ENCODE measurements around the gene C1orf159.
"Not testable (repeated sequence)": the region's sequence is repeated elsewhere in the genome, so short reads cannot be mapped to it uniquely, and the experiment has no call there.

Gene C1orf159

GRCh38 chr1:1079408-1080121, 36.3 kb downstream of the C1orf159 start:
- Histone ChIP-seq H3K27me3 (ENCODE audit: control insufficient read depth, insufficient read depth, low read length) (no peaks in the 10 kb centered on the region), H3K4me3 (ENCODE audit: low read length) (peak overlapping the region; percentile 3; the same call in 1 of the 2 replicates), H3K4me1 (ENCODE audit: control insufficient read depth, insufficient read depth, low read length) (peaks cover 1% of the 10 kb centered on the region; the same call in 1 of the 2 replicates), H3K9me3 (ENCODE audit: control insufficient read depth, insufficient read depth, low read length) (no peaks in the 10 kb centered on the region), H3K36me3 (ENCODE audit: control insufficient read depth, insufficient read depth, low read length) (no peaks in the 10 kb centered on the region; the same call in 1 of the 2 replicates), H3K27ac (ENCODE audit: low read length) (no peak overlapping the region)
- DNase-seq (ENCODE audit: low read depth, low spot score) = no peak
- no CpG with 5 or more reads among the region's 38 CpGs for WGBS (ENCODE audit: insufficient coverage, insufficient read length)

- no CpG with 5 or more reads among the region's 21 CpGs for WGBS (ENCODE audit: insufficient coverage, insufficient read length)
- not testable (repeated sequence) for DNase-seq (ENCODE audit: low read depth, low spot score); H3K4me1 ChIP-seq (ENCODE audit: control insufficient read depth, insufficient read depth, low read length)
Observed at GRCh38 chr1:1077396-1077795, 38.5 kb downstream of the C1orf159 start.

GRCh38 chr1:1075148-1075935, 40.5 kb downstream of the C1orf159 start:
- H3K36me3 ChIP-seq (ENCODE audit: control insufficient read depth, insufficient read depth, low read length) = no peaks in the 10 kb centered on the region
- no peaks in the 10 kb centered on the region for H3K9me3 ChIP-seq (ENCODE audit: control insufficient read depth, insufficient read depth, low read length)
- WGBS (ENCODE audit: insufficient coverage, insufficient read length) = no CpG with 5 or more reads among the region's 21 CpGs
- H3K4me1 ChIP-seq (ENCODE audit: control insufficient read depth, insufficient read depth, low read length) = 0 out of 2 replicates have a peak, but pooled peaks cover 1% of the 10 kb centered on the region
- no peaks in the 10 kb centered on the region for H3K27me3 ChIP-seq (ENCODE audit: control insufficient read depth, insufficient read depth, low read length)
- H3K4me3 ChIP-seq (ENCODE audit: low read length) = no peak overlapping the region
- no peak overlapping the region for H3K27ac ChIP-seq (ENCODE audit: low read length)
- no peak for DNase-seq (ENCODE audit: low read depth, low spot score)

More at GRCh38 chr1:1077396-1077795, 38.5 kb downstream of the C1orf159 start:
- not testable (repeated sequence) for H3K9me3 ChIP-seq (ENCODE audit: control insufficient read depth, insufficient read depth, low read length); H3K36me3 ChIP-seq (ENCODE audit: control insufficient read depth, insufficient read depth, low read length); H3K27ac ChIP-seq (ENCODE audit: low read length); H3K4me3 ChIP-seq (ENCODE audit: low read length); H3K27me3 ChIP-seq (ENCODE audit: control insufficient read depth, insufficient read depth, low read length)

- peaks cover 3% of the 10 kb centered on the region; the same call in 1 of the 2 replicates for H3K4me1 ChIP-seq (ENCODE audit: control insufficient read depth, insufficient read depth, low read length)
- no CpG with 5 or more reads among the region's 14 CpGs for WGBS (ENCODE audit: insufficient coverage, insufficient read length)
Observed at GRCh38 chr1:1074631-1075147, 41.2 kb downstream of the C1orf159 start.

GRCh38 chr1:1073743-1074587, 41.9 kb downstream of the C1orf159 start, which contains the start of gene RNF223:
Gene RNF223, minus strand, starts transcription at chr1:1074306. Its CDS starts 1,740 bp downstream, at chr1:1072566.
- Histone ChIP-seq H3K27me3 (ENCODE audit: control insufficient read depth, insufficient read depth, low read length) (peaks cover 3% of the 10 kb centered on the region; the same call in 1 of the 2 replicates), H3K36me3 (ENCODE audit: control insufficient read depth, insufficient read depth, low read length) (no peaks in the 10 kb centered on the region), H3K27ac (ENCODE audit: low read length) (no peak within 1 kb of the TSS), H3K4me3 (ENCODE audit: low read length) (no peak within 1 kb of the TSS), H3K9me3 (ENCODE audit: control insufficient read depth, insufficient read depth, low read length) (no peaks in the 10 kb centered on the region), H3K4me1 (ENCODE audit: control insufficient read depth, insufficient read depth, low read length) (peaks cover 3% of the 10 kb centered on the region; the same call in 1 of the 2 replicates)
- no CpG with 5 or more reads among the region's 35 CpGs for WGBS (ENCODE audit: insufficient coverage, insufficient read length)
- DNase-seq (ENCODE audit: low read depth, low spot score) = no peak

More at GRCh38 chr1:1074631-1075147, 41.2 kb downstream of the C1orf159 start:
- Histone ChIP-seq H3K4me3 (ENCODE audit: low read length) (no peak overlapping the region), H3K36me3 (ENCODE audit: control insufficient read depth, insufficient read depth, low read length) (no peaks in the 10 kb centered on the region), H3K27me3 (ENCODE audit: control insufficient read depth, insufficient read depth, low read length) (peaks cover 3% of the 10 kb centered on the region; the same call in 1 of the 2 replicates), H3K27ac (ENCODE audit: low read length) (no peak overlapping the region), H3K9me3 (ENCODE audit: control insufficient read depth, insufficient read depth, low read length) (no peaks in the 10 kb centered on the region)
- no peak for DNase-seq (ENCODE audit: low read depth, low spot score)

- H3K4me1 ChIP-seq (ENCODE audit: control insufficient read depth, insufficient read depth, low read length) = peaks cover 3% of the 10 kb centered on the region; the same call in 1 of the 2 replicates
- no CpG with 5 or more reads among the region's 28 CpGs for WGBS (ENCODE audit: insufficient coverage, insufficient read length)
- H3K9me3 ChIP-seq (ENCODE audit: control insufficient read depth, insufficient read depth, low read length) = no peaks in the 10 kb centered on the region
- DNase-seq (ENCODE audit: low read depth, low spot score) = no peak
- no peak overlapping the region for H3K4me3 ChIP-seq (ENCODE audit: low read length)
- H3K36me3 ChIP-seq (ENCODE audit: control insufficient read depth, insufficient read depth, low read length) = no peaks in the 10 kb centered on the region
- peaks cover 3% of the 10 kb centered on the region; the same call in 1 of the 2 replicates for H3K27me3 ChIP-seq (ENCODE audit: control insufficient read depth, insufficient read depth, low read length)
- H3K27ac ChIP-seq (ENCODE audit: low read length) = no peak overlapping the region
Observed at GRCh38 chr1:1072849-1073742, 42.8 kb downstream of the C1orf159 start.

GRCh38 chr1:1072299-1072848, 43.5 kb downstream of the C1orf159 start:
- H3K27me3 ChIP-seq (ENCODE audit: control insufficient read depth, insufficient read depth, low read length) = peaks cover 3% of the 10 kb centered on the region; the same call in 1 of the 2 replicates
- no peak overlapping the region for H3K27ac ChIP-seq (ENCODE audit: low read length)
- H3K9me3 ChIP-seq (ENCODE audit: control insufficient read depth, insufficient read depth, low read length) = no peaks in the 10 kb centered on the region
- H3K4me3 ChIP-seq (ENCODE audit: low read length) = no peak overlapping the region
- peaks cover 3% of the 10 kb centered on the region; the same call in 1 of the 2 replicates for H3K4me1 ChIP-seq (ENCODE audit: control insufficient read depth, insufficient read depth, low read length)
- WGBS (ENCODE audit: insufficient coverage, insufficient read length) = no CpG with 5 or more reads among the region's 21 CpGs
- no peaks in the 10 kb centered on the region for H3K36me3 ChIP-seq (ENCODE audit: control insufficient read depth, insufficient read depth, low read length)
- DNase-seq (ENCODE audit: low read depth, low spot score) = no peak

GRCh38 chr1:1071486-1072298, 44.2 kb downstream of the C1orf159 start:
- H3K4me3 ChIP-seq (ENCODE audit: low read length) = no peak overlapping the region
- no peaks in the 10 kb centered on the region for H3K9me3 ChIP-seq (ENCODE audit: control insufficient read depth, insufficient read depth, low read length)
- H3K36me3 ChIP-seq (ENCODE audit: control insufficient read depth, insufficient read depth, low read length) = no peaks in the 10 kb centered on the region
- peaks cover 3% of the 10 kb centered on the region; the same call in 1 of the 2 replicates for H3K4me1 ChIP-seq (ENCODE audit: control insufficient read depth, insufficient read depth, low read length)
- DNase-seq (ENCODE audit: low read depth, low spot score) = no peak
- no peak overlapping the region for H3K27ac ChIP-seq (ENCODE audit: low read length)
- no CpG with 5 or more reads among the region's 56 CpGs for WGBS (ENCODE audit: insufficient coverage, insufficient read length)
- H3K27me3 ChIP-seq (ENCODE audit: control insufficient read depth, insufficient read depth, low read length) = peaks cover 3% of the 10 kb centered on the region; the same call in 1 of the 2 replicates

Data from iPS DF 6.9 (cell line).